GM19372 (cell line): ENCODE data around the gene MAPRE3.

Experiments used
- ATAC-seq: cut with Tn5 transposase; IDR thresholded peaks from one replicate; pipeline ENCODE4 v1.9.1; 2021; ENCODE audit warnings: mild to moderate bottlenecking, low read depth, moderate library complexity; ENCODE audit not compliant: unreplicated experiment

MAPRE3 gene

GRCh38 chr2:26948800-26949199 lies 21.6 kb upstream of the MAPRE3 start:
- no peak for ATAC-seq

GRCh38 chr2:26950246-26950645 lies 20.2 kb upstream of the MAPRE3 start:
- ATAC-seq = no peak

- ATAC-seq = no peak
These were observed 19.2 kb upstream of the MAPRE3 start for GRCh38 chr2:26951236-26951635.

GRCh38 chr2:26952374-26952773 lies 18.1 kb upstream of the MAPRE3 start:
- no peak for ATAC-seq

GRCh38 chr2:26954135-26954534 lies 16.3 kb upstream of the MAPRE3 start:
- ATAC-seq = no peak

GRCh38 chr2:26957041-26957440 lies 13.4 kb upstream of the MAPRE3 start:
- no peak for ATAC-seq

GRCh38 chr2:26957534-26957933 lies 12.9 kb upstream of the MAPRE3 start:
- no peak for ATAC-seq

GRCh38 chr2:26959331-26959730 lies 11.1 kb upstream of the MAPRE3 start:
- ATAC-seq = no peak

- no peak for ATAC-seq
These were observed 5.8 kb upstream of the MAPRE3 start for GRCh38 chr2:26964446-26965130.

- no peak for ATAC-seq
These were observed 2.4 kb upstream of the MAPRE3 start for GRCh38 chr2:26968001-26968400.

GRCh38 chr2:26969077-26969844 lies 1.2 kb upstream of the MAPRE3 start:
- no peak for ATAC-seq

- no peak for ATAC-seq
These were observed 641 bp downstream of the MAPRE3 start for GRCh38 chr2:26970928-26971627.

- no peak for ATAC-seq
These were observed 1.7 kb downstream of the MAPRE3 start for GRCh38 chr2:26971911-26972786.

GRCh38 chr2:26974352-26974751 lies 3.9 kb downstream of the MAPRE3 start:
- ATAC-seq = no peak

- no peak for ATAC-seq
These were observed 4.7 kb downstream of the MAPRE3 start for GRCh38 chr2:26975102-26975501.

GRCh38 chr2:26975656-26976055 lies 5.2 kb downstream of the MAPRE3 start:
- ATAC-seq = no peak

GRCh38 chr2:26976237-26976636 lies 5.8 kb downstream of the MAPRE3 start:
- no peak for ATAC-seq

- no peak for ATAC-seq
These were observed 6.6 kb downstream of the MAPRE3 start for GRCh38 chr2:26977012-26977411.

- no peak for ATAC-seq
These were observed 7.7 kb downstream of the MAPRE3 start for GRCh38 chr2:26978061-26978596.

GRCh38 chr2:26979741-26980140 lies 9.3 kb downstream of the MAPRE3 start:
- ATAC-seq = no peak
